GM21423 (cell line): ENCODE results near the gene SLC25A22.
A peak's percentile ranks its signal among the peaks of the same experiment; 100 is the strongest.

Source experiments
- ATAC-seq: cut with Tn5 transposase; IDR thresholded peaks from one replicate; pipeline ENCODE4 v1.9.1; 2021; ENCODE audit warnings: mild to moderate bottlenecking, moderate library complexity; ENCODE audit not compliant: unreplicated experiment

Gene SLC25A22

DNA sequence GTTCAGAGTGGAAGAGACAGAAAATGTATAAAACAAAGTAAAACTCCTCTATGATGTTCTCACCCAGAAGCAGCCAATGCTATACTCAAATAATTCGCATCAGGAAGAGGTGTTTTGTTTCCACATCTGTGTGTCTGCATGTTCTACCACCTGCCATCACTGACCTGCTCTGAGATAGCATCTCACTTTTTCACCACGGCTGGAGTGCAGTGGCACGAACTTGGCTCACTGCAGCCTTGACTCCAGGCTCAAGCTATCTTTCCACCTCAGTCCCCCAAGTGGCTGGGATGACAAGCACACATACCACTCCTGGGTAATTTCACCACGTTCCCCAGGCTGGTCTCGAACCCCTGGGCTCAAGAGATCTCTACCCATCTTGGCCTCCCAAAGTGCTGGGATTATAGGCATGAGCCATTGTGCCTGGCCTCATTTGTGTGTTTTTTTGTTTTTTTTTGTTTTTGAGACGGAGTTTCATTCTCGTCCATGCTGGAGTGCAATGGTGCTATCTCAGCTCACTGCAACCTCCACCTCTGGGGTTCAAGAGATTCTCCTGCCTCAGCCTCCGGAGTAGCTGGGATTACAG lies 36.5 kb downstream of the SLC25A22 start:
- no peak for ATAC-seq

DNA sequence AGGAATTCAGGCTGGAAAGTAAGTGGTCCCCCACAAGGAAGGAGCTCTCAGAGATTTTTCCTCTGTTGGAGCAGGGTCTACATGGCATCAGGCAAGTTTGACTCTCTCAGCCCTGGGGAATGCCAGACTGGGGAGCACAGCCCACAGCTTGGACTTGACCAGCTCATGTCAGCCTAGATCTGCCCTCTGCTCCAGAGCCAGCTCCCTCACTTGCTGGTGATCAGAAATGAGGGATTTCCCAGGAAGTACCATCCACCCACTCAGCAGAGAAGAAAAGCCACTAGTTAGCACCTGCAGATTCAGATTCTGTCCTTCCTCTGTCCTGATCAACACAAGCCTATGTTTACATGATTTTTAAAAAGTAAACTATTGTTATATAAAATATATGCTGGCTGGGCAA lies 37.8 kb downstream of the SLC25A22 start:
- no peak for ATAC-seq

GRCh38 chr11:749731-750130 lies 48.4 kb downstream of the SLC25A22 start:
- ATAC-seq, result no peak

- ATAC-seq, result peak; percentile 5
Observed at GRCh38 chr11:748007-748359, 50.1 kb downstream of the SLC25A22 start.

- ATAC-seq, result peak; percentile 85
Observed at GRCh38 chr11:747158-748006, 50.7 kb downstream of the SLC25A22 start, which contains the start of gene TALDO1. TSS of gene TALDO1 (plus strand) at chr11:747464. CDS start at chr11:747482, 18 bp downstream.

GRCh38 chr11:746289-747157 lies 51.6 kb downstream of the SLC25A22 start:
- peak; percentile 35 for ATAC-seq

GRCh38 chr11:745428-745827 lies 52.7 kb downstream of the SLC25A22 start:
- no peak for ATAC-seq

DNA sequence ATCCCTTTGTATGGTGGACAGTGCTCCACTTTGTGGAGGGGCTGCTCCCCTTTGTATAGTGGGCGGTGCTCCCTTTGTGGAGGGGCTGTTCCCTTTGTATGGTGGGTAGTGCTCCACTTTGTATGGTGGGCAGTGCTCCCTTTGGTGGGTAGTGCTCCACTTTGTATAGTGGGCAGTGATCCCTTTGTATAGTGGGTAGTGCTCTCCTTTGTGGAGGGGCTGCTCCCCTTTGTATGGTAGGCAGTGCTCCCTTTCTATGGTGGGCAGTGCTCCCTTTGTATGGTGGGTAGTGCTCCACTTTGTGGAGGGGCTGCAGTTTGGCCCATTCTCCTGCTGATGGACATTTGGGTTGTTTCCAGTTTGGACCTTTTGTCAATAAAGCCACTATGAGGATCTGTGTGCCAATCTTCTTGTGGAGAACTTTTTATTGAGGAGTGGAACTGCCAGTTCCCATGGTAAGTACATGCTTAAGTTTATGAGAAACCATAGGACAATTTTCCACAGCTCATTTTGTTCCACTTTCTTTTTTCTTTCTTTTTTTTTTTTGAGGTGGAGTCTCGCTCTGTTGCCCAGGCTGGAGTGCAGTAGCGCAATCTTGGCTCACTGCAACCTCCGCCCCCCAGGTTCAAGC lies 55.4 kb downstream of the SLC25A22 start:
- no peak for ATAC-seq

GRCh38 chr11:742156-742546 lies 55.9 kb downstream of the SLC25A22 start:
- no peak for ATAC-seq
